ENCODE data around the gene ZNF705A.
"Not testable (repeated sequence)": the region's sequence is repeated elsewhere in the genome, so short reads cannot be mapped to it uniquely, and the experiment has no call there.

Gene ZNF705A

GRCh38 chr12:8188088-8188487 is 31.3 kb downstream of the ZNF705A start:
- DNase-seq: not testable (repeated sequence)

DNA sequence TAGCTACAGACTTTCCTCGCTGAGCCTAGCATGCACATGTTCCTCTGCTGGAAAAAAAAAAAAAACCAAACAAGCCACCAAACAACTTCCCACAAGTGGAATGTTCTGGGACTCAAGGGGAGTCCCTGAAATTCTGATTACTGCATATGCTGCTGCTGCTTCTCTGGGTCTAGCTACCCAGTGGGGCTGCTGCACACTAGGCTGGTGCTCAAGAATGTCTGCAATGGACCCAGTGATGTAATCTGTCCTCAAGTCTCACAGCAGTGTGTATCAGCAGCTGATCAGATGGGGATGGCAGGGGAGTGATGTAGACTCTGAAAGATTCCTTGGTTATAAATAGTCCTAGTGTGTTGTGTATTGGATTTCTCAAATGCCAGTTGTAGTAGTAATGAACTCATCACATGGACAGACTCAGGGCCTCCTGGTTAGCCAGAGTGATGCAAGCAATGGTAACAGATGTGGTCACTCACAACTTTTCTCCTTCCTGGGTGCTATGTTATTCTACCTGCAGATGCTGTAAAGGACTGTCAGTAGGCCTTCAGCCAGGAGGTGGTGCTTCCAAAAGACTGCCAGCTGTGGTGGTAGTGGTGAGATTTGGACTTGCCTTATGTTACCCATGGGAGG is 41.0 kb downstream of the ZNF705A start:
- not testable (repeated sequence) for DNase-seq

GRCh38 chr12:8218711-8219382 is 62.0 kb downstream of the ZNF705A start:
- peak in 1 of 2 experiments; percentile 5 for DNase-seq

DNA sequence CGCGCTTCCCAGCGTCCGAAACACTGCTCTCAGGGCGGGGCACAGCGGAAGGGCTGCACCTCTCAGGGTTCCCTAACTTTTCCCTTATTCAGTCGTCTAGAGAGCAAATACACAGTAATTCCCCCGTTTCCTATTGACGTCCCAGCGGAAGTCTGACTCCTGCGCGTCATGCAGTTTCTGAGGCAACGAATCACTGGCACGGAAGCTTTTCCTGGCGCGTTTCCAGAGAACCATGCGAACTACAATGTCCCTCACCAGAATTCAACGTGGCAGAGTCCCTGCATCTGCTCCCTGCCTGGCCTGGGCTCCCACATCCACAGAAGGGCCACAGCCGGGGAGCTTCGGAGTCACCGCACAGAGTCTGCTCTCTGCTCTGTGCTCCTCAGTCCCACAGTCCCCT is 64.6 kb downstream of the ZNF705A start:
- DNase-seq: not testable (repeated sequence)

- not testable (repeated sequence) for DNase-seq
These were observed 65.0 kb downstream of the ZNF705A start for GRCh38 chr12:8221844-8222243.

GRCh38 chr12:8222303-8222702 is 65.5 kb downstream of the ZNF705A start:
- not testable (repeated sequence) for DNase-seq

GRCh38 chr12:8223646-8224045 is 66.8 kb downstream of the ZNF705A start:
- not testable (repeated sequence) for DNase-seq

DNA sequence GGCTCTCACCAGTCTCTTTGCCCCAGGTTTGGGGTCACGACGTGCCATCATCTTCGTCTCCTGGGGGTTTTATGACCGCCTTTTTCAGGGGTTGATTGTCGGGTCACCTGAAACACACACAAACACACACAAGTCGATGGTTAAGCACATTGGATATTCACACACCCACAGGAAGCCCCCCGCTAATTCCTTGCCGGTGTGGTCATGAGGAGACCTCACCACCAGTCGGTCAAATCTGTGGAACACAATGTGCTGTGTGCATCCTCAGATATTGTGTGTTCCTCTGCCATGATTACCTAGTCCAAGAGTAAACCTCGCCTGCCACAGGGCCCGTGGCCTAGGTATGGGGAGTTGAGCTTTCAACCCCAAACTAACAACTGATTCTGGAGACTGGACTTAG is 68.0 kb downstream of the ZNF705A start:
- not testable (repeated sequence) for DNase-seq

DNA sequence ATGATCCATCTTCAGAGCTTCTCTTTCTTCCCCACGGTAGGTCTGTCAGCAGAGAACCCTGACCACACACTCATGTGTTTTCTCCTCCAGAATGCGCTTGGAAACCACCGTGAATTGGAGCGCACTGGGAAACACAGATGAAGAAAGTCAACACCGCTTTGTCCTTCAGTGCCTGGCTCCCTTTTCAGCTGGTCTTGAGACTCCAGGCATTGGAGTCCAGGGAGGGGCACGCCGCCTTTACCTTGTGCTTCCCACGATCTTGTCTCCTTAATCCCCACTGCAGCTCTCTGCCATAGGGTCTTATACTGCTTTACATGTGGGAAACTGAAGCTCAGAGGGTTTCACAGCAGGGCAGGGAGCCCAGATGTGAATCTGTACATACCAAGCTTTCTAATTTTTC is 69.5 kb downstream of the ZNF705A start:
- DNase-seq: no peak

DNA sequence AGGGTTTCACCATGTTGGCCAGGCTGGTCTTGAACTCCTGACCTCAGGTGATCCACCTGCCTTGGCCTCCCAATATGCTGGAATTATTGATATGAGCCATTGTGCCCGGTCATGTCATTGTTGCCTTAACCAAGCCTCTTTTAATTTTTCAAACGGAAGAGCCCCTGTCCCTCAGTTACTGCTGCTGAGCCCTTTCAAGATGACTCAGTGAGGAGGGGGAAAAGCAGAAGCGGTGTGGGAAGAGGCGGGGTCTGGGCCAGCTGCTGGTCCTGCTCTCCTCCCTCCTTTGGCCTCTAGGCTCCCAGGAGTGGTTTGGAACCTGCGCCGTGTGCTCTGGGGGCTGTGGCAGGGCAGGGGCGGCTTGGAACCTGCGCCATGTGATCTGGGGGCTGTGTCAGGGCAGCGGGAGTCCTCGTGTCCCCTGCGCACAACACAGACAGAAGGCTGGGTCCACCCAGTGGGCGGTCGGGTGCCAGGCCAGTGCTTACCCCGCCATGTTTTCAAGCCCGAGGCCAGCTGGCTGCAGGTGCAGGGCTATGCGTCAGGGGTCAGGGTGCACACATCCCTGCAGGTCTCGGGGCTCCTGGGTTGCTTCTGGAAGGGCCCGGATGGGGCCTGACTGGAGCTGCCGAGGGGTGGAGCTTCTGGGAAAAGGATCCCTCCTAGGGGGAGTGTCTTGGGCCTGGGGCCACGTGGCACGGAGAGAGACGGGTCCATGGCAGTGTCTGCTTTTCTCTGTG is 70.3 kb downstream of the ZNF705A start, which contains the start of gene FAM90A1:
Gene FAM90A1, minus strand, starts transcription at position 627 of the 740 bp plus-strand sequence. CDS start 2,786 bp downstream, outside the sequence.
- DNase-seq: peak; percentile 16 to 42

DNA sequence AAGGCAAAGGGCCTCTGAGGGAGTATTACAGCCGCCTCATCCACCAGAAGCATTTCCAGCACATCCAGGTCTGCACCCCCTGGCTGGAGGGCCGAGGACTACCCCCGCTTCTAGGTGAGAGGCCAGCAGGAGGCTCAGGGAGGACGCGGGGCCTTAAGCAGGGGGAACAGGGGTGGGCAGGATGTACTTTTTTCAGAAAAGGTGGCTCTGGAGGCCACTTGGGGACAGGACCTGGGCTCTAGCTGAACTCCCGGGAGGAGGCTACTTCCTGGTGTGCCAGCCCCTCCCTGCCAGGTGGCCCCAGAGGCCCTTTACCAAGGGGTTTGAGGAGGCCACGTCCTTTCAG is 70.9 kb downstream of the ZNF705A start:
- DNase-seq: not testable (repeated sequence)

GRCh38 chr12:8228607-8229006 is 71.8 kb downstream of the ZNF705A start:
- DNase-seq: not testable (repeated sequence)

DNA sequence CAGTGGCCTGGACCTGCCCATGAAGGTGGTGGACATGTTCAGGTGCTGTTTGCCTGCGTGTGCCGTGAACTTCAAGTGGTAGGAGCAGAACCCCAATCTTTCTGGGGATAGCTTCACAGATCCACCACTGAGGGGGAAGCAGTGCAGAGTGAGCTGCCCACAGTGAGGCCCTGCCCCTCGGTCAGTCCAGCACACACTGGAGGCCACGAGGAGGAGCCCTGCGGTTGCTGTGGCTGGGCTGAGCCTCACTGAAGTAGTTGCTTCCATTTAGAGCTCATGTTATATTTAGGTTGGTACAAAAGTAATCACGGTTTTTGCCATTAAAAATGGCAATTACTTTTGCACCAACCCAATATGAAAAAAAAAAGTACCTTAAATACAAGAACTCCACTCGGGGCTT is 72.7 kb downstream of the ZNF705A start:
- not testable (repeated sequence) for DNase-seq
